ENCODE measurements around the gene TAAR2.

TAAR2 gene

DNA sequence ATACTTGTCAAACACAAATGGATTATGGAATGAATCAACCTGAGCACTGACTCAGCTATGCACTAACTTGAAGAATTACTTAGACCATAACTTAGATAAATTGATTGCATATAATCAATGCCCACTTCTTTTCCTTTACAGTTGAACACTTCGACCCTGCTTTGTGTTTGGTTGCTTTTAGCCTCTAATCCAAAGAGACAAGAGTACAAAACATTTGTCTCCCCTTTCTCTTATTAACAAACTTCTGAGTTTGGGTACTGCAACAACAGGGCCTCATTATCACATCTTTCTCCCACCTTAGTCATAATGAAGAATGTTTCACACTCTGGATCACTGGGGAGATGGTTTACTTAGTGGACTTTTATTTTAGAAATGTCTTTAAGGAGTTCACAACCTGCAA lies 56.5 kb downstream of the TAAR2 start:
- H3K4me3 ChIP-seq (ENCODE audit: low read depth, low read length) = no peak overlapping the region
- ChIA-PET CTCF (no interaction called here), POLR2A (no interaction called here)

More for the DNA sequence above, 56.5 kb downstream of the TAAR2 start:
- no peak for DNase-seq (ENCODE audit: low read depth, low spot score)
- TF ChIP-seq, protein P1, sequence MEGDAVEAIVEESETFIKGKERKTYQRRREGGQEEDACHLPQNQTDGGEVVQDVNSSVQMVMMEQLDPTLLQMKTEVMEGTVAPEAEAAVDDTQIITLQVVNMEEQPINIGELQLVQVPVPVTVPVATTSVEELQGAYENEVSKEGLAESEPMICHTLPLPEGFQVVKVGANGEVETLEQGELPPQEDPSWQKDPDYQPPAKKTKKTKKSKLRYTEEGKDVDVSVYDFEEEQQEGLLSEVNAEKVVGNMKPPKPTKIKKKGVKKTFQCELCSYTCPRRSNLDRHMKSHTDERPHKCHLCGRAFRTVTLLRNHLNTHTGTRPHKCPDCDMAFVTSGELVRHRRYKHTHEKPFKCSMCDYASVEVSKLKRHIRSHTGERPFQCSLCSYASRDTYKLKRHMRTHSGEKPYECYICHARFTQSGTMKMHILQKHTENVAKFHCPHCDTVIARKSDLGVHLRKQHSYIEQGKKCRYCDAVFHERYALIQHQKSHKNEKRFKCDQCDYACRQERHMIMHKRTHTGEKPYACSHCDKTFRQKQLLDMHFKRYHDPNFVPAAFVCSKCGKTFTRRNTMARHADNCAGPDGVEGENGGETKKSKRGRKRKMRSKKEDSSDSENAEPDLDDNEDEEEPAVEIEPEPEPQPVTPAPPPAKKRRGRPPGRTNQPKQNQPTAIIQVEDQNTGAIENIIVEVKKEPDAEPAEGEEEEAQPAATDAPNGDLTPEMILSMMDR (IDR thresholded peaks at IDR 0.05; ENCODE audit: insufficient read depth, low read length, missing control alignments) = no peak

All from AG04449 (cell line).